H9 (cell line): ENCODE measurements around the gene CSMD2. TPM values are rescaled to one million over a fixed set of nuclear protein-coding genes. Genes with fewer than 3 reads are reported as not detected.

Experiments used
- DNase-seq: peaks from one replicate; pipeline ENCODE4 v3.0.0-alpha.2; 2017
- H2AFZ ChIP-seq: one replicate; pipeline ENCODE4 v1.6.1; 2013; ENCODE audit warnings: mild to moderate bottlenecking, low read length, control low read depth, moderate library complexity
- H2AK5ac ChIP-seq: 2 replicates; pipeline ENCODE4 v1.6.1; 2013; ENCODE audit warnings: low read length, control low read depth, mixed read lengths; ENCODE audit not compliant: insufficient read length
- H2BK120ac ChIP-seq: one replicate; pipeline ENCODE4 v1.6.1; 2013; ENCODE audit warnings: low read depth, mild to moderate bottlenecking, low read length, control low read depth, inconsistent platforms; ENCODE audit not compliant: poor library complexity, severe bottlenecking
- H2BK12ac ChIP-seq: 2 replicates; pipeline ENCODE4 v1.6.1; 2013; ENCODE audit warnings: low read length, control low read depth, mixed read lengths, low read depth; ENCODE audit not compliant: insufficient read length
- H2BK15ac ChIP-seq: 2 replicates; pipeline ENCODE4 v1.6.1; 2013; ENCODE audit warnings: low read depth, low read length, control low read depth
- H2BK20ac ChIP-seq: one replicate; pipeline ENCODE4 v1.6.1; 2013; ENCODE audit warnings: low read depth, mild to moderate bottlenecking, low read length, control low read depth, inconsistent platforms; ENCODE audit not compliant: poor library complexity, severe bottlenecking
- H2BK5ac ChIP-seq: 2 replicates; pipeline ENCODE4 v1.6.1; 2013; ENCODE audit warnings: low read length, control low read depth, mixed read lengths; ENCODE audit not compliant: insufficient read length
- H3K14ac ChIP-seq: 2 replicates; pipeline ENCODE4 v1.6.1; 2013; ENCODE audit warnings: low read length, control low read depth; ENCODE audit not compliant: insufficient read depth
- H3K18ac ChIP-seq: 2 replicates; pipeline ENCODE4 v1.6.1; 2013; ENCODE audit warnings: low read depth, mild to moderate bottlenecking, mixed read lengths, low read length, control low read depth; ENCODE audit not compliant: insufficient read length
- H3K23ac ChIP-seq: 2 replicates; pipeline ENCODE4 v1.6.1; 2013; ENCODE audit warnings: low read length, control low read depth, mixed read lengths, low read depth; ENCODE audit not compliant: insufficient read length
- H3K23me2 ChIP-seq: 2 replicates; pipeline ENCODE4 v1.6.1; 2013; ENCODE audit warnings: low read depth, mild to moderate bottlenecking, mixed read lengths, low read length, control low read depth; ENCODE audit not compliant: insufficient read length, poor library complexity, severe bottlenecking
- H3K27ac ChIP-seq: 2 replicates; pipeline ENCODE4 v1.5.1; 2013; ENCODE audit warnings: low read length, control low read depth, mixed read lengths, low read depth; ENCODE audit not compliant: insufficient read length
- H3K27me3 ChIP-seq: 2 replicates; pipeline ENCODE4 v1.6.1; 2013; ENCODE audit warnings: low read length, control low read depth, inconsistent platforms; ENCODE audit not compliant: insufficient read depth
- H3K4ac ChIP-seq: 2 replicates; pipeline ENCODE4 v1.6.1; 2013; ENCODE audit warnings: low read depth, mild to moderate bottlenecking, control low read depth, inconsistent platforms, low read length, moderate library complexity
- H3K4me1 ChIP-seq: 2 replicates; pipeline ENCODE4 v1.6.1; 2013; ENCODE audit warnings: low read length, control low read depth, inconsistent platforms; ENCODE audit not compliant: insufficient read depth
- H3K4me2 ChIP-seq: 2 replicates; pipeline ENCODE4 v1.6.1; 2013; ENCODE audit warnings: low read length, control low read depth, mixed read lengths; ENCODE audit not compliant: insufficient read length, insufficient read depth
- H3K56ac ChIP-seq: 2 replicates; pipeline ENCODE4 v1.6.1; 2013; ENCODE audit warnings: low read depth, mild to moderate bottlenecking, mixed read lengths, low read length, control low read depth; ENCODE audit not compliant: insufficient read length
- H3K79me1 ChIP-seq: 2 replicates; pipeline ENCODE4 v1.6.1; 2013; ENCODE audit warnings: low read depth, mild to moderate bottlenecking, moderate library complexity, low read length, control low read depth, inconsistent platforms; ENCODE audit not compliant: insufficient read depth, poor library complexity, severe bottlenecking
- H3K79me2 ChIP-seq: 2 replicates; pipeline ENCODE4 v1.6.1; 2013; ENCODE audit warnings: low read length, control low read depth, inconsistent platforms; ENCODE audit not compliant: insufficient read depth
- H3K9ac ChIP-seq: 2 replicates; pipeline ENCODE4 v1.6.1; 2013; ENCODE audit warnings: low read length, control low read depth, mixed read lengths; ENCODE audit not compliant: insufficient read length; ENCODE audit errors: extremely low read depth
- H3K9me3 ChIP-seq: one replicate; pipeline ENCODE4 v1.6.1; 2013; ENCODE audit warnings: low read depth, low read length, inconsistent platforms; ENCODE audit not compliant: control insufficient read depth
- H3T11ph ChIP-seq: one replicate; pipeline ENCODE4 v1.6.1; 2013; ENCODE audit warnings: mild to moderate bottlenecking, low read length, control low read depth, inconsistent platforms
- H4K20me1 ChIP-seq: one replicate; pipeline ENCODE4 v1.6.1; 2013; ENCODE audit not compliant: control insufficient read depth, insufficient read length, insufficient read depth
- H4K5ac ChIP-seq: 2 replicates; pipeline ENCODE4 v1.6.1; 2013; ENCODE audit warnings: low read depth, mild to moderate bottlenecking, mixed read lengths, low read length, control low read depth; ENCODE audit not compliant: insufficient read length
- H4K8ac ChIP-seq: replicated peaks from 2 replicates; pipeline ENCODE4 v1.6.1; 2013; ENCODE audit warnings: low read length, control low read depth, mixed read lengths, low read depth; ENCODE audit not compliant: insufficient read length
- H4K91ac ChIP-seq: 2 replicates; pipeline ENCODE4 v1.6.1; 2013; ENCODE audit warnings: low read depth, mild to moderate bottlenecking, moderate library complexity, mixed read lengths, low read length, control low read depth; ENCODE audit not compliant: insufficient read length
- H3K27ac Mint-ChIP-seq, 3 experiments: 2 replicates in 2 of 3; 3 replicates in 1 of 3; pipeline ENCODE4 v1.8.0; 2020 to 2021; ENCODE audit warnings: mixed read lengths in 3 of 3, mild to moderate bottlenecking in 1 of 3, moderate library complexity in 1 of 3
- H3K27me3 Mint-ChIP-seq: 2 replicates; pipeline ENCODE4 v1.8.0; 2021; ENCODE audit warnings: low read depth, mild to moderate bottlenecking, moderate library complexity, mixed read lengths
- H3K36me3 Mint-ChIP-seq, 3 experiments: 2 replicates in 2 of 3; 3 replicates in 1 of 3; pipeline ENCODE4 v1.8.0; 2020 to 2021; ENCODE audit warnings: low read depth in 3 of 3, mixed read lengths in 3 of 3; ENCODE audit not compliant: insufficient read depth in 1 of 3
- H3K4me1 Mint-ChIP-seq, 2 experiments: 2 replicates each; pipeline ENCODE4 v1.8.0; 2020; ENCODE audit warnings: mixed read lengths in 2 of 2
- H3K4me3 Mint-ChIP-seq, 2 experiments: 2 replicates in 1 of 2; 3 replicates in 1 of 2; pipeline ENCODE4 v1.8.0; 2020 to 2021; ENCODE audit warnings: mild to moderate bottlenecking in 2 of 2, mixed read lengths in 2 of 2, moderate library complexity in 1 of 2
- H3K9me3 Mint-ChIP-seq, 2 experiments: 2 replicates in 1 of 2; 3 replicates in 1 of 2; pipeline ENCODE4 v1.8.0; 2020; ENCODE audit warnings: mild to moderate bottlenecking in 2 of 2, mixed read lengths in 2 of 2, moderate library complexity in 1 of 2
- WGBS: extraction: QIAGEN DNeasy Blood & Tissue Kit; methylation state at CpG from one replicate; pipeline ENCODE4 v1.1.7; 2013; ENCODE audit warnings: missing lambda C conversion rate, low lambda C conversion rate, mixed read lengths; ENCODE audit not compliant: insufficient read length; ENCODE audit errors: extremely low coverage; 5-methylcytosine and 5-hydroxymethylcytosine counted together
- total RNA-seq: library from RNA; stranded (reverse); gene quantifications from 2 replicates; pipeline ENCODE4 v1.2.1, GENCODE V29; 2021
- TF ChIP-seq, protein P1 (sequence below): fragments of 200-600 bp; sonication (generic); conservative IDR thresholded peaks from 3 replicates; pipeline ENCODE4 v1.8.0; 2021; ENCODE audit warnings: antibody characterized with exemption, mild to moderate bottlenecking

The CSMD2 gene
- total RNA-seq, 1 experiment from 2014 or later, result 6.4 TPM

DNA sequence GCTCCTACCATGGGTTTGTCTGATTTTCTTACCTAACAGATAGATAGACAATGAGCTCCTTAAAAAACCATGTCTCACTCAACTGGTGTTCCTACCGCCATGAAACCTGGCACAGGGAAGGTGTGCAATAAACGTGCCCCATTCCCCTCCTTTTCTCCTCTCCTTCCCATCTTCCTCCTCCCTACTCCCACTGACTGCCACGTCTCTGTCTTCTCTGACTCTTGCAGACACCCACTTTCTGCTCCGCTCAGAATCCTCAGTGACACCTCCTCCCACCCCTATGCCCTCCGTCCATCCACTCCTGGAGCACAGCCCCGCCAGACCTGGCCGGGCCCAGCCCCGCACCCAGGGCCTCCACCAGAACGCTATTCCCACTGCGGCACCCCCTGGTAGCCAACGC is 248.2 kb downstream of the CSMD2 start:
- Mint-ChIP-seq H3K9me3 (no peaks in the 10 kb centered on the region; a peak in 1 of 5 replicates), H3K4me3 (no peak overlapping the region), H3K27me3 (peaks cover under 1% of the 10 kb centered on the region), H3K4me1 (no peaks in the 10 kb centered on the region), H3K36me3 (peaks cover 10 to 15% (median 11%) of the 10 kb centered on the region in 3 experiments), H3K27ac (no peak overlapping the region)
- Histone ChIP-seq H3K23ac (no peak overlapping the region), H3T11ph (no peak overlapping the region), H2BK15ac (no peak overlapping the region), H4K5ac (no peak overlapping the region), H2BK120ac (no peak overlapping the region), H3K9me3 (no peaks in the 10 kb centered on the region), H4K91ac (no peak overlapping the region), H4K8ac (no peak overlapping the region), H4K20me1 (no peaks in the 10 kb centered on the region), H3K23me2 (no peaks in the 10 kb centered on the region), H2BK5ac (no peak overlapping the region), H2AFZ (no peak overlapping the region), H3K9ac (no peak overlapping the region), H3K79me2 (no peaks in the 10 kb centered on the region; the same call in 1 of the 2 replicates), H3K27ac (no peak overlapping the region), H3K4ac (no peak overlapping the region), H2AK5ac (no peak overlapping the region), H3K79me1 (no peaks in the 10 kb centered on the region), H2BK12ac (no peak overlapping the region), H3K4me2 (no peak overlapping the region), H3K56ac (no peak overlapping the region), H3K14ac (no peak overlapping the region), H3K4me1 (no peaks in the 10 kb centered on the region), H3K18ac (no peak overlapping the region), H2BK20ac (no peak overlapping the region), H3K27me3 (no peaks in the 10 kb centered on the region)
- TF ChIP-seq, protein P1, sequence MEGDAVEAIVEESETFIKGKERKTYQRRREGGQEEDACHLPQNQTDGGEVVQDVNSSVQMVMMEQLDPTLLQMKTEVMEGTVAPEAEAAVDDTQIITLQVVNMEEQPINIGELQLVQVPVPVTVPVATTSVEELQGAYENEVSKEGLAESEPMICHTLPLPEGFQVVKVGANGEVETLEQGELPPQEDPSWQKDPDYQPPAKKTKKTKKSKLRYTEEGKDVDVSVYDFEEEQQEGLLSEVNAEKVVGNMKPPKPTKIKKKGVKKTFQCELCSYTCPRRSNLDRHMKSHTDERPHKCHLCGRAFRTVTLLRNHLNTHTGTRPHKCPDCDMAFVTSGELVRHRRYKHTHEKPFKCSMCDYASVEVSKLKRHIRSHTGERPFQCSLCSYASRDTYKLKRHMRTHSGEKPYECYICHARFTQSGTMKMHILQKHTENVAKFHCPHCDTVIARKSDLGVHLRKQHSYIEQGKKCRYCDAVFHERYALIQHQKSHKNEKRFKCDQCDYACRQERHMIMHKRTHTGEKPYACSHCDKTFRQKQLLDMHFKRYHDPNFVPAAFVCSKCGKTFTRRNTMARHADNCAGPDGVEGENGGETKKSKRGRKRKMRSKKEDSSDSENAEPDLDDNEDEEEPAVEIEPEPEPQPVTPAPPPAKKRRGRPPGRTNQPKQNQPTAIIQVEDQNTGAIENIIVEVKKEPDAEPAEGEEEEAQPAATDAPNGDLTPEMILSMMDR, result no peak
- no CpG with 5 or more reads among the region's 11 CpGs for WGBS
- no peak for DNase-seq
